GM18511 (cell line): ENCODE data around the gene WDR5.

ENCODE experiments used
- ATAC-seq: cut with Tn5 transposase; IDR thresholded peaks from one replicate; pipeline ENCODE4 v1.9.1; 2021; ENCODE audit warnings: mild to moderate bottlenecking, moderate library complexity; ENCODE audit not compliant: unreplicated experiment

WDR5 gene

GRCh38 chr9:134157378-134157885, 21.6 kb downstream of the WDR5 start:
- no peak for ATAC-seq

DNA sequence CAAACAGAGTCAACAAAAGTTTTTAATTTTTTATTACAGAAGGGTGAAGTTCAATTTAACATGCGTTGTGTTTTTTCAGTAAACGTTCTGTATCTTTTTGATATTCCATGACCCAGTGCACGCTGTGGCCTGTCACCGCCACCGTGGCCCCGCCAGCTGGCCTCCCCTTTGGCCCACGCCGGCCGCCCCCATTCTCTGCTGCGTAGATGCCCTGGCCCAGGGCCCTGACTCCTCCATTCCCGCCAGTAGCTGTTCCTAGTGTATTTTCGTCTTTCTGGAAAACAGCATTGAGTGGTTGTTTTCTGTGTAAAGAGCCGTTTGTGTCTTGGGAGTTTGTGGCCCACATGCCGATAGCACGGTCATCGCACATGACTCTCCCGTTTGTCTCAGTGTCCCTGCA, 22.4 kb downstream of the WDR5 start:
- no peak for ATAC-seq

GRCh38 chr9:134158753-134159392, 23.0 kb downstream of the WDR5 start:
- ATAC-seq: no peak

DNA sequence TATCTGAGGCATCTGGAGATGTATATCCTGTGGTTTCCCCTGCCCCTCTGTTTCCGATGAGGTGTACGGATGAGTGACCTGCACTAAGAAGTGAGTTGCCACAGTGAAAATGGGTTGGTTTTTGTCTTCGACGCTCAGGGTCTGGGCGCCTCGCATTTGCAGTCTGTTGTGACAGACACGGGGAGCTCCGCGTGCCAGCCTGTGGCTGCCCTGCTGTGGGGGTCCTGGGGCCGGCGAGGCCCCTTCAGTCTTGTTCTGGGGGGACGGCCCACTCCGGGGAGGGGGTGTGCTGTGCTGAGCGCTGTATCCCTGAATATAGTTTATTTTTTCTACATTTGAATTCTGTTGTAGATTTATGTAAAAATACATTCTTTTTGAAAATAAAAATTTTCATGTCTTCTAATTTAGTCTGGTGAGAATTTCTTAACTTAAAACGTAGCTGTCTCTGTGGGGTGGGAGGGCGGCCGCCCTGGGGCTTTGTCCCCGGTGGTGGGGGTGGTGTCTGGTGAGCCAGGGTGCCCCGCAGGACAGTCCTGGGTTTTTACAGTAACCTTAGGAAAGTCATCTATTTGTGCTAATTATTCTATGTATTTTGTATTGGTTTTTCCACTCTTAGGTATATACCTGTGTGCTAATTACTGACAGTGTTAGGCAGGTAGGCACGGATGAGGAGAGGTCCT, 23.8 kb downstream of the WDR5 start:
- ATAC-seq: no peak

DNA sequence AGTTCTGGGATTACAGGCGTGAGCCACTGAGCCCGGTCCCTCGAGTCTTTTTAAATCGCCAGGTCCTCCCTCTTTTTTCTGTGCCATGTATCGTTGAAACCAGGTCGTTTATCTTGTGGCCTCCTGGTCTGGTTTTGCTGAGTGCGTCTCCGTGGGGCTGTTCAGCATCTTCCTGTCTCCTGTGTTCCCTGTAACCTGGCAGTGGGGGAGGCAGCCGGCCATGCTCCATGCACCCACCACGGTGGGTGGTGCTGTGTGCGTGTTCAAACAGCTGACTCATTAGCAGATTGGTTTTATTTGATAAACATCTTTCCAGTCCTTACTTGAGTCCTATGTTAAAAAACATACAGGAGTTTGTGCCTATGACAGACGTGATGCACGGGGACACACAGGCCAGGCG, 25.8 kb downstream of the WDR5 start:
- ATAC-seq: no peak

- no peak for ATAC-seq
Observed at GRCh38 chr9:134162212-134162775, 26.4 kb downstream of the WDR5 start.

DNA sequence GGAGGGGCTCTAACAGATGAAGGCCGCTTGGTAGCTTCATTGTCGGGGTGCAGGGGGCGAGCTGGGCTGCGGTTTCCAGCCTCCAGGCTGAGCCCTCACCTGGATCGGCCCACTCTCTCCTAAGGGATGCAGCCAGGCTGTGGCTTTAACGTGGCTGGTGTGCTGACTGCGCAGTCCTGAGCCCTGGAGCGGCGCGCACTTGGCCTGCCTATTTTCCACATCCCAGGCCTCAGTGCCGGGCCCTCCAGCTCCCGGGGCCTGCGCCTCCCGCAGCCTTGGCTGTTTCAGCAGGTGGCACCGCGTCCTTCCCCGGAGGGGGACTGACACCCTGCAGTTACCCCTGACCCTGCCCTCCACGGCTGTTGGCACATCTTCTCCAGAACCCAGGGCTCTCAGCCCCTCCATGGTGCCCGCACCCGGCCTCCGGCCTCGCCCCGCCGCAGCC, 27.1 kb downstream of the WDR5 start:
- no peak for ATAC-seq

DNA sequence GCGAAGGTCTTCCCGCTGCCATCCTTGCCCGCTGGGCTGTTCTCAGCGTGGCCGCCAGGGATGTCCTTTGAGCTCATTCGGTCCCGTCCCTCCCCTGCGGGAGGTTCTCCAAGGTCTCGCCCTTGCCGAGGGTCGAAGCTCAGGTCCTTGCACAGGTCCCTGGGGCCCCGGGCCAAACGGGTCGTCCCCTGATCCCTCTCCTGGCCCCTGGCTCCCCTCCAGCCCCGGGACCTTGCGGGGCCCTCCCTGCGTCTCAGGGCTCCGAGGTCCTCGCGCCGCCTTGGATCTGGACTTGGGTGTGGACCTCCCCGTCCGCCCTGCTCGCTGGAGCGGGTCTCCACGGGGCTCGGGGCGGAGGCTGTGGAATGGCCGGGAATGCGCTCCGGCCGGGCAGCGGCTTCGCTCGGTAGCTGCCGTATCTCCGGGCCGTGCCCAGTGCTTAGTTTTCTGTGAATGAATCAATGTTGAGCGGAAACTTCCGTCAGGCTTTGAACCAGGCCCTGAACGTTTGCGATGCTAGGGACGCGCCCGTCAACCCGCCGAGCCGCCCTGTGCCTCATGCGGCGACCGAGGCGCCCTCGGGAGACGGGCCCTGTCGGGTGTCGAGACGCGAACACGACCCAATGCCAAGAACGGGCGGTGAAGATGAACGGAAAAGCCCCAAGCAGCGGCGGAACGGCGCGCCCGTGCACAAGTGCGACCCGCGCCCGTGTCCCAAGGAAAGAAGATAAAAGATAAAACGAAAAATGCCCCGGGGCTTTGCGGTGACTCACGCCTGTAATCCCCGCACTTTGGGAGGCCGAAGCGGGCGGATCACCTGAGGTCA, 27.7 kb downstream of the WDR5 start:
- no peak for ATAC-seq

DNA sequence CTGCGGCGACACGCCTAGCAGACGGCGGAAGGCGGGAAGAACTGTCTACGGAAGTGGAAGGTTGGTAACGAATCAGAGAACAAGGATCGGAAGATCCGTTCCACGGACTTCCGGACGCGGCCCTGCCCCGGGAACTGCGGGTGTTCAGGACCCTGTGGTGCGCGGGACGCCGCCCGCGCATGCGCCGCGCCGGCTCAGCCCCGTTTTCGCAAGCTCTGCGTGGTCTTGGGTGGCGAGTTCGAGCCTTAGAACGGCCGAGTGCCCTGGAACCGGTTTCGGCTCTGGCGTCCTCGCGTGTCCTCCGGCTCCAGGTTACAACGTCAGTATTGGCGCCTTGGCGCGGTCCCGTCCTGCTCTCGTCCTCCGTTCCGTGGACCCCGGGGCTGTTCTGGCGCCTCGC, 29.0 kb downstream of the WDR5 start:
- ATAC-seq: no peak

DNA sequence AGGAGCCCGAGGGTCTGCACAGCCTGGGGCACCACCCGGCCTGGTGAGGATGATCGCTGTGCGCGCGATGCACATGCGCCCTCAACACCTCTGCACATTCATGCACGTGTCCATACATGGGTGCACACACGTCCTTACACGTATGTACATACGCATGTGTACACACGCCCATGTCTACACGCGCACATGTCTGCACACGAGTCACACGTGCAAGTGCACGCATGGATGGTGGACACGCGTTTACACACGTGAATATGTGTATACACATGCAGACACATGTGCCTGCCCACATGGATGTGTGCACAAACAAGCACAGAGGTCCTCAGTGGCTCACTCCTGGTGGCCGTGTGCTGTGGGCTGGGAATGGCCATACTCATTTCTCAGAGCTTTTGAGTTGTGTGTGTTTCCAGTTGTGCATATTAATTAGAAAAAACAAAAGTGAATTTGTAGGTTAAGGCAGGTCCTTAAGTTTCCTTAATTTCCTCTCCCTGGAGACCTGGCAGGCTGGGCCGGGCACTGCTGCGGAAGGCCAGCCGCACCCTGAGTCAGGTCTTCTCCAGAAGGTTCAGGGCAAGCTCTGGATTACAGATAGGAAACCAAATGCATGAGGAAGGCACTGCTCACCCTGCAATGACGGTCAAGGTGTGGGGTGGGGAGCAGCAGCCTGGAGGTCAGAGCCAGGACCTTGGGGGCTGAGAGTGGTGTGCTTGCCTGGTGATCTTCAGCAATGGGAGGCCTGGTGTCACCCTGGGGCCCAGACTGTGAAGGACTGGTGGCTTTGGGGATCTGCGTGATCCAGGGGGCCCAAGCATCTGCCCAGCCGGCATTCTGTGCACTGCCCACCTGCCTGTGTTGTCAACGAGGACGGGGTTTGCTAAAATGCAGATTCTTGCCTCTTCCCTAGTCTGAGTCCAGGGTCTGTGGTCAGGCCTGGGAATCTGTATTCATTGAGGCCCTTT, 29.8 kb downstream of the WDR5 start:
- ATAC-seq: no peak

- ATAC-seq: no peak
Observed at GRCh38 chr9:134166374-134166773, 30.5 kb downstream of the WDR5 start.

DNA sequence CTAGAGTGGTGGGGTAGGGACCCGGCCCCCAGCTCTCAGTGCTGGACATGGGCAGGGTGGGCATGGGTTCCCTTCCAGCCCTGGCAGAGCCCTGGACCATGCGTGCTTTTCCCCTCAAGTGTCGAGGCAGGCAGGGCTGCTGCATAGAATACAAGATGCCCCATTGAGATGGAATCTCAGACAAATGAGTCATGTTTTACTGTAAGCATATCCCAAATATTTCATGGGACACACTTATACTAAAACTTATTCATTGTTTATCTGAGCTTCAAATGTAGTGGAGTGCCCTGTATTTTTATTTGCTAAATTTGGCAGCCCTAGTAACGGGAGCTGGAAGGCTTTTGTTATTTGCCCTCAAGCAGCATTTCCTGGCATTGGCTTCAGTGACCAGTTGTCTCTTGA, 31.6 kb downstream of the WDR5 start:
- ATAC-seq: no peak

- ATAC-seq: no peak
Observed at GRCh38 chr9:134168757-134169550, 33.1 kb downstream of the WDR5 start.

- ATAC-seq: no peak
Observed at GRCh38 chr9:134169724-134170401, 34.0 kb downstream of the WDR5 start.

DNA sequence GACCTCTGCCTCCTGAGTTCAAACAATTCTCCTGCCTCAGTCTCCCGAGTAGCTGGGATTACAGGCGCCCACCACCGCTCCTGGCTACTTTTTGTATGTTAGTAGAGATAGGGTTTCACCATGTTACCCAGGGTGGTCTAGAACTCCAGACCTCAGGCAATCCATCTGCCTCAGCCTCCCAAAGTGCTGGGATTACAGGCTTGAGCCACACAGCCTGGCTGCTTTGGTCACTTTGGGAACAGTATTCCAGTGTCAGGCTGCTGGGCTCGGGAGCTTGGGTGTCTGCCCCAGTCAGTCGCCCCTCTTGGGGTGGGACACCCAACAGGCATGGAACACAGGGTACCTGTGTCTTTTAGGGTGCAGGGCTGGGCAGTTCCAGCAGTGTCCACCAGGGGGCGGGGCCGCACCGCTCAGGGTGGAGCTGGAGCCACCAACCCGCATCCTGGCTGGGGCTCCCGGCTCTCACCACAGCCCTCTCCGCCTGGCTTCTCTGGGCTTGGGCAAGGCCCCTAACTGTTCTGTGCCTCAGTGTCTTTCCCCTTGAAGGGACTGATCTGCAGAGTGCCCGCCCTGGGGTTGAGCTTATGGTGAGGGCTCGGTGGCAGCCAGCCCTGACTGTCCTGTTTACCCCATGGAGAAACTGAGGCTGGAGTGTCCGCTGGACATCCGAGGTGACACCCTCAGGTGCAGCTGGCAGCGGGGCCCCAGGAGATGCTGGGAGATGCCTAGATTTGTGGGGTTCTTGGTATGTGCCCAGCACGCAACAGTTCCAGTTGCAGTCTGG, 34.8 kb downstream of the WDR5 start:
- ATAC-seq: no peak

DNA sequence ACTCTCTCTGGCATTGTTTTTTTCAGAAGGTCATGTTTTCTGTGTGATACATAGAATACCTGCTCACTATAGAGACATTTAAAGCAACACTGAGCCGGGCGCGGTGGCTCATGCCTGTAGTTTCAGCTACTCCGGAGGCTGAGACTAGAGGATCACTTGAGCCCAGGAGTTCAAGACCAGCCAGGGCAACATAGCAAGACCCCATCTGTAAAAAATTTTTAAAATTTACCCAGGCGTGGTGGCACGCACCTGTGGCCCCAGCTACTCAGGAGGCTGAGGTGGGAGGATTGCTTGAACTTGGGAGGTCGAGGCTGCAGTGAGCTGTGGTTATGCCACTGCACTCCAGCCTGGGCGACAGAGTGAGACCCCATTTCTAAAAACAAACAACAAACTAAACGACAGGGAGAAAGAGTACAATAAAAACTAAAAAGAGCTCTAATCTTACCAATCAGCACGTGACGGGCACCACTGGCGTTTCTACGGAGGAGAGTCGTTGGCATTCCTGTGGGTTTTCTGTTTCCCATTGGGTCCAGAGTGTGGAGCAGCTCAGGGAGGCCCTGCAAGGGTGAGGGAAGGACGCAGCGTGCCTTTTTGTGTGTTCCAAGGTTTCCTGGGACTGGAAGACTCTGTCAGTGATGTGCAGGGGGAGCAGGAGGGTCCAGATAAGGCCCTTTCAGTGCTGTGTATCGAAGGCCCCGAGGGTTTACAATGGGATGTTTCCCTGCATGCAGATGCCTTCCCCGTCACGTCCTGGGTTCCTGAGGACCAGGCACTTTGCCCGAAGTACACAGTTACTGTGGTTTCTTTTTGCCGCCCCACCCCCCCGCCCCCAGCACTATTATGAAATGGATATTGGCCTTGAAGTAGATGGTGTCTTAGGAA, 35.7 kb downstream of the WDR5 start:
- no peak for ATAC-seq
